ENCODE measurements around the gene C12orf76.

GRCh38 chr12:110059651-110060000 is 11.3 kb upstream of the C12orf76 start:
- TF ChIP-seq CTCF (IDR thresholded peaks at IDR 0.05) = no peak
- TF ChIP-seq EP300 (IDR thresholded peaks at IDR 0.05) = no peak

Data from tibial nerve (tissue), 4 donors.